NCI-H748 (cell line): ENCODE measurements around the gene KRTAP5-6.
A peak's percentile ranks its signal among the peaks of the same experiment; 100 is the strongest.
"Not testable (repeated sequence)": the region's sequence is repeated elsewhere in the genome, so short reads cannot be mapped to it uniquely, and the experiment has no call there.

Experiments
- DNase-seq: peaks from one replicate; lab custom pipeline; 2025; ENCODE audit not compliant: unreplicated experiment; lab: John Stamatoyannopoulos, UW

The KRTAP5-6 gene

GRCh38 chr11:1661454-1662269, 35.3 kb upstream of the KRTAP5-6 start:
- DNase-seq = not testable (repeated sequence)

- not testable (repeated sequence) for DNase-seq
These were observed 34.2 kb upstream of the KRTAP5-6 start for GRCh38 chr11:1662699-1663283.

GRCh38 chr11:1665313-1665712, 31.7 kb upstream of the KRTAP5-6 start:
- no peak for DNase-seq

GRCh38 chr11:1667121-1667850, 29.7 kb upstream of the KRTAP5-6 start:
- DNase-seq = no peak

GRCh38 chr11:1667906-1668305, 29.1 kb upstream of the KRTAP5-6 start:
- no peak for DNase-seq

GRCh38 chr11:1668911-1669473, 28.0 kb upstream of the KRTAP5-6 start:
- DNase-seq = no peak

GRCh38 chr11:1669546-1670218, 27.3 kb upstream of the KRTAP5-6 start:
- no peak for DNase-seq

GRCh38 chr11:1670457-1670856, 26.5 kb upstream of the KRTAP5-6 start:
- not testable (repeated sequence) for DNase-seq

- DNase-seq = no peak
These were observed 26.1 kb upstream of the KRTAP5-6 start for GRCh38 chr11:1670905-1671371.

GRCh38 chr11:1671658-1672057, 25.3 kb upstream of the KRTAP5-6 start:
- DNase-seq = no peak

- DNase-seq = no peak
These were observed 24.2 kb upstream of the KRTAP5-6 start for GRCh38 chr11:1672613-1673350.

GRCh38 chr11:1673446-1674172, 23.4 kb upstream of the KRTAP5-6 start:
- DNase-seq = no peak

GRCh38 chr11:1674173-1675131, 22.5 kb upstream of the KRTAP5-6 start:
- no peak for DNase-seq

GRCh38 chr11:1675536-1676228, 21.3 kb upstream of the KRTAP5-6 start:
- no peak for DNase-seq

- no peak for DNase-seq
These were observed 20.7 kb upstream of the KRTAP5-6 start for GRCh38 chr11:1676229-1676740.

GRCh38 chr11:1679881-1680280, 17.1 kb upstream of the KRTAP5-6 start:
- no peak for DNase-seq

GRCh38 chr11:1682225-1682905, 14.6 kb upstream of the KRTAP5-6 start:
- DNase-seq = peak; percentile 19
